Neural crest cell (in vitro differentiated cells): Measurements from ENCODE around the gene HACE1. TPM values are rescaled to one million over a fixed set of nuclear protein-coding genes. Genes with fewer than 3 reads are reported as not detected.

ENCODE experiments used
- DNase-seq: peaks from one replicate; pipeline ENCODE4 v3.0.0; 2021; ENCODE audit warnings: low read depth, mixed read lengths, low spot score
- H3K27ac Mint-ChIP-seq: one replicate; pipeline ENCODE4 v1.8.0; 2021; ENCODE audit warnings: mild to moderate bottlenecking, mixed read lengths; ENCODE audit not compliant: unreplicated experiment
- H3K27me3 Mint-ChIP-seq: 2 replicates; pipeline ENCODE4 v1.8.0; 2021; ENCODE audit warnings: low read depth, mild to moderate bottlenecking, mixed read lengths
- H3K36me3 Mint-ChIP-seq: 2 replicates; pipeline ENCODE4 v1.8.0; 2021; ENCODE audit warnings: low read depth, mild to moderate bottlenecking, mixed read lengths
- H3K4me1 Mint-ChIP-seq: 2 replicates; pipeline ENCODE4 v1.8.0; 2021; ENCODE audit warnings: mixed read lengths
- H3K4me3 Mint-ChIP-seq: one replicate; pipeline ENCODE4 v1.8.0; 2021; ENCODE audit warnings: mild to moderate bottlenecking, mixed read lengths
- H3K9me3 Mint-ChIP-seq: 2 replicates; pipeline ENCODE4 v1.8.0; 2021; ENCODE audit warnings: mixed read lengths
- total RNA-seq: library from RNA; stranded (reverse); gene quantifications from 2 replicates; pipeline ENCODE4 v1.2.1, GENCODE V29; 2021
- TF ChIP-seq, protein P1 (sequence below): fragments of 200-600 bp; sonication (generic); conservative IDR thresholded peaks from 2 replicates; pipeline ENCODE4 v1.5.0; 2021; ENCODE audit warnings: antibody characterized with exemption, mild to moderate bottlenecking

HACE1 gene
- total RNA-seq, 1 donor from 2014 or later, result 23.9 TPM

DNA sequence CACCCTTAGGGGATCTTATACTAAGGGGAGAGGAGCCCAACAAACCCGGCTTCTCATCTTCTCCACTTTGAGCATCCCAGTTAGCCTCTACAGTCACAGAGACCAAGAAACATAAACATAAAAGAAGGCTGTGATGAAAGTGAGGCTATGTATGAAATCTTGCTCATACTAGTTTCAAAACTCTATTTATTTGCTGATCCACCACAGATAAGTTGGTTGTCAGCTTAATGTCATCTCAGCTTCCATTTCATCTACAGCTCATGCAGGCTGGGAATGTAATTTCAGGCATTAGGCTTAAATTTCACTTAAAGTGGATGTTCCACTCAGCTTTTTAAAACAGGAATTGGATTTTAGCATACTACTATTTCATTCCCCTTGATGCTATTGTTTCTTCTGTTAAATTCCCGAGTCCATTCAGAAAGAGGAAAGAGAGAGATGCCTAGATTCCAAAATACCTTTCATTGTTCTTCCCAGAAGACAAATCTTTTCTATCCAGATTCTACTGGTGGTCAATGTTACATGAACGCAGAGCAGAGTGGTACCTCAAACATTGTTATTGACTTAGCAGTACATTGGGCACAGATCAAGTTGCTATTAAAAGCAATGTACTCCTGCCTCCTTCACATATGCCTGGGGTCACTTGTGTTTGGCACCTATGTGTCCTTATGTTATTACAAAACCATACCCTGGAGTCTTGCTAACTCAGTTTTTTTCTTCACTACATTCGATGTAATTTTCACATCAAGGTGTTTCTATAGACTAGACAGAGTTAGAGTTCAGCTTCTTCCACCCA is 149.0 kb downstream of the HACE1 start:
- H3K36me3 Mint-ChIP-seq, result peaks cover 15% of the 10 kb centered on the region
- H3K27me3 Mint-ChIP-seq, result no peaks in the 10 kb centered on the region
- TF ChIP-seq, protein P1, sequence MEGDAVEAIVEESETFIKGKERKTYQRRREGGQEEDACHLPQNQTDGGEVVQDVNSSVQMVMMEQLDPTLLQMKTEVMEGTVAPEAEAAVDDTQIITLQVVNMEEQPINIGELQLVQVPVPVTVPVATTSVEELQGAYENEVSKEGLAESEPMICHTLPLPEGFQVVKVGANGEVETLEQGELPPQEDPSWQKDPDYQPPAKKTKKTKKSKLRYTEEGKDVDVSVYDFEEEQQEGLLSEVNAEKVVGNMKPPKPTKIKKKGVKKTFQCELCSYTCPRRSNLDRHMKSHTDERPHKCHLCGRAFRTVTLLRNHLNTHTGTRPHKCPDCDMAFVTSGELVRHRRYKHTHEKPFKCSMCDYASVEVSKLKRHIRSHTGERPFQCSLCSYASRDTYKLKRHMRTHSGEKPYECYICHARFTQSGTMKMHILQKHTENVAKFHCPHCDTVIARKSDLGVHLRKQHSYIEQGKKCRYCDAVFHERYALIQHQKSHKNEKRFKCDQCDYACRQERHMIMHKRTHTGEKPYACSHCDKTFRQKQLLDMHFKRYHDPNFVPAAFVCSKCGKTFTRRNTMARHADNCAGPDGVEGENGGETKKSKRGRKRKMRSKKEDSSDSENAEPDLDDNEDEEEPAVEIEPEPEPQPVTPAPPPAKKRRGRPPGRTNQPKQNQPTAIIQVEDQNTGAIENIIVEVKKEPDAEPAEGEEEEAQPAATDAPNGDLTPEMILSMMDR, result no peak
- H3K4me1 Mint-ChIP-seq, result no peaks in the 10 kb centered on the region
- no peak overlapping the region for H3K27ac Mint-ChIP-seq
- no peak for DNase-seq
- H3K9me3 Mint-ChIP-seq, result peaks cover 3% of the 10 kb centered on the region
- H3K4me3 Mint-ChIP-seq, result no peak overlapping the region

DNA sequence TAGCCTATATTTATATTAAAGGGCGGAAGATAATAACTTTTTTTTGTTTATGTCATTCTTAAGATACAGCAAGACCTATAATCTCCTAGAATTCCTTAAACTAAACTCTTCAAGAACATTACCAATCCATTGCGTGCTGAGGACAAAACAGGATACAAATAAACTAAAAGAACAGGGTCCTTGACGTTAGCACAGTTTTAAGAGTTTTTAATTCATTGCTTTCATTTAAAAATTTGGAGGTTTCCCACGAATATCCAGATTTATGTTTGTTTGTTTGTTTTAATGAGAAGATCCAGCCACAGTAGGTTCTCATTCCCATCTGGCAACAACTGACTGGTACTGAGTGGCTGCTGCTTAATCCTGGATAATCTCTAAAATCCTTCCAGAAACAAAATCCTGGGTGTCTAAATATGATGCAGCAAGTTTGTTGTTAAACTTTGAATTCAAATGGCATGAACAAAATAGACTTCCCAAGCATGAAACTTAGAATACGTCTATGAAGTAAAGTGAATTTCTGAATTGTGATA is 153.7 kb downstream of the HACE1 start:
- Mint-ChIP-seq H3K27me3 (no peaks in the 10 kb centered on the region), H3K4me1 (peaks cover 13% of the 10 kb centered on the region), H3K4me3 (no peak overlapping the region), H3K27ac (no peak overlapping the region), H3K36me3 (peaks cover 10% of the 10 kb centered on the region), H3K9me3 (peaks cover 3% of the 10 kb centered on the region)
- TF ChIP-seq, protein P1, result no peak
- no peak for DNase-seq

DNA sequence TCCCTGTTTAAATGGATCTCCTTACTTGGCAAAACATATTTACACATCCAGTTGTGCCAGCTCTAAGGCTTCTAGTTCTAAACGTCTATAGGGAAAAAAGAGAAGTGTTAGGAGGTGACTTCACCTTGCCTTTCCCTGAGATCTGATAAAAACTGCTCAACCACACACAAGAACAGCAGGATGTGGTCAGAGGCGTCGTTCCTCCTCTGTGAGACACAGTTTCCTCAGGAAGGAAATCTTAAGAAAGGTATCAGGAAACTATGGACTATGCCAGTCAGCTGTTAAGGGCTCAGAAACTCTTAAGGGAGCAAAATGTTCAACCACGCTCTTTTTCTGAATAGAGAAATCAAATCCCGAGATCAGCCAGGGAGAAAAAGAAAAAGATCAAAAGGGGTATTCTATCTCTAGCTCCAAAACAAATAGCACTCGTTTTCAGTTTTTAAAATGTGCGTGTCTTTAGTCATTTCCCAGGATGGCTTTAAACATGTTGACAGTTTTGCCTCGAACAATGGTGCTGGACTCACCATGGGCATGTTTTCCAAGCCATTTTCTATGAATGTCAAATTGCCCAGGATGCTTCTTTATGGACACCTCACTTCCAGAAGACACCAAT is 154.5 kb downstream of the HACE1 start:
- Mint-ChIP-seq H3K9me3 (peaks cover 3% of the 10 kb centered on the region), H3K4me3 (no peak overlapping the region), H3K4me1 (peaks cover 13% of the 10 kb centered on the region), H3K36me3 (peaks cover 10% of the 10 kb centered on the region), H3K27ac (no peak overlapping the region), H3K27me3 (no peaks in the 10 kb centered on the region)
- TF ChIP-seq, protein P1, result no peak
- DNase-seq, result no peak

DNA sequence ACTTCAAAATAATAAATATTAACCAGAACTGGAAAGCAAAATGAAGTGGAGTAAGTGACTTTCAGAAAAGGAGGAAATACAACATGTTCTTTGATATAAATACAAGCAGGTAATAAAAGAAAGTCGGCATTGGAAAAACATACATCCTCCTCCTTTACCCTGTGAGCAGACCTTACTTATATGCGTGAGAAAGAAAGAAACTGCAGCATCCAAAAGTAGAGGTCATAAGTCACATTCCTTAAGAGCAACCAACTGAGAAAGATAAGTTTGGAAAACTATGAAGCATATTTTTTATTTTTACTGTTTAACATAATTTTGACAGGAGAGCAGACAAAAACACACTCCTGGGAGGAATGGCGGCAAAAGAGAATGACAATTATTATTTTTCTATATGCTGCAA is 155.5 kb downstream of the HACE1 start:
- H3K36me3 Mint-ChIP-seq, result peaks cover 6% of the 10 kb centered on the region

DNA sequence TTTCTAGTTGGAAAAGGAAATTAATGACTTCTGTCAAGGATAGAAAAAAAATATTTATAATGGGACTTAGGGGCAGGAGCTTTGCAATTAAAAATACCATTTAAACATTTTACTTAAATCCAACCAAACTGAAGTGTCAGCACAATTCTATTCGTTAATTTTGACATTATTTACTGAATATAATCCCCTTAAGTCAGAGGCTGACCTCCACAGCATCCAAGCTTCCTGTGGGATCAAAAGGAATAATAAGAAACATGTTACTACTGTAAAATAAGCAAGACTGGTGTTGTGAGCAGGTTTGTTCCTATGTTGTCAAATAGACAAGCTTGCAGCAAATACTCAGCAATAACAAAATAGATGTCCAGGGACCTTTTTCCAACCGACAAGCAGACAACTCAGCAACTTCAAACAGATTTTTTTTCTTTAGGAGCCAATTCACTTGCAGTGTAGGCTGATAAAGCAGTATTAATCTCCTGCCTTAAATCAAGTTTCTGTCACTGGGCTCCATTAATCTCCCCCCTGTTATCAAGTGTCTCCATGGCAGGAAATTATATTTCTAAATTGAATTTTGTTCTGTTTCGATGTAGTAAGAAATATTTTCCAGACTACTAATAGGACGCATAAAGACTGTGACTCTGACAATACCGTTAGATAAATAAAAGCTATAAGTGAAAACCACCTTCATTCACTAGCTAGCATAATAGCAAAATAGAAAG is 157.4 kb downstream of the HACE1 start:
- no peak overlapping the region for H3K27ac Mint-ChIP-seq
- H3K9me3 Mint-ChIP-seq, result no peaks in the 10 kb centered on the region
- no peak for DNase-seq
- no peaks in the 10 kb centered on the region for H3K27me3 Mint-ChIP-seq
- TF ChIP-seq, protein P1, result no peak
- no peak overlapping the region for H3K4me3 Mint-ChIP-seq
- peaks cover 14% of the 10 kb centered on the region for H3K4me1 Mint-ChIP-seq
- no peaks in the 10 kb centered on the region for H3K36me3 Mint-ChIP-seq

More for the DNA sequence above, 155.5 kb downstream of the HACE1 start:
- DNase-seq, result no peak
- H3K27ac Mint-ChIP-seq, result no peak overlapping the region
- no peaks in the 10 kb centered on the region for H3K27me3 Mint-ChIP-seq
- no peak overlapping the region for H3K4me3 Mint-ChIP-seq
- TF ChIP-seq, protein P1, result no peak
- H3K9me3 Mint-ChIP-seq, result no peaks in the 10 kb centered on the region
- H3K4me1 Mint-ChIP-seq, result peaks cover 13% of the 10 kb centered on the region
